Cardiac muscle cell (in vitro differentiated cells and primary cell): ENCODE results near the gene TCAF1. TPM values are rescaled to one million over a fixed set of nuclear protein-coding genes. Genes with fewer than 3 reads are reported as not detected.

ENCODE experiments used
- DNase-seq, 2 donors: peaks; one replicate each; pipeline versions ENCODE4 v3.0.0 to v3.0.0-alpha.2; 2010 to 2017; ENCODE audit warnings: low read depth in 1 of 2, low spot score in 1 of 2
- H3K27ac ChIP-seq: fragments of 200-600 bp; sonication (generic); 2 replicates; pipeline ENCODE4 v1.5.1; 2016
- H3K27me3 ChIP-seq: fragments of 200-600 bp; sonication (generic); 2 replicates; pipeline ENCODE4 v1.6.0; 2016; ENCODE audit warnings: control low read depth
- H3K36me3 ChIP-seq: fragments of 200-600 bp; sonication (generic); 2 replicates; pipeline ENCODE4 v1.5.1; 2016; ENCODE audit warnings: control low read depth
- H3K4me1 ChIP-seq: fragments of 200-600 bp; sonication (generic); 2 replicates; pipeline ENCODE4 v1.8.1; 2017; ENCODE audit warnings: low read depth, mild to moderate bottlenecking, mixed run types
- H3K4me3 ChIP-seq: fragments of 200-600 bp; sonication (generic); 2 replicates; pipeline ENCODE4 v1.5.1; 2016; ENCODE audit warnings: mild to moderate bottlenecking
- H3K9me3 ChIP-seq: fragments of 200-600 bp; sonication (generic); 2 replicates; pipeline ENCODE4 v1.5.1; 2017; ENCODE audit warnings: low read depth, mild to moderate bottlenecking, control low read depth
- polyA plus RNA-seq: library from polyadenylated mRNA; unstranded; fragments of >200 nt; fragmentation: Nextera tagmentation; extraction: Ambion mirVana; gene quantifications from 2 replicates; pipeline ENCODE4 v1.2.1, GENCODE V29; 2016
- total RNA-seq: library from RNA; depleted of rRNA; stranded (reverse); fragments of >200 nt; gene quantifications from 2 replicates; pipeline ENCODE4 v1.2.3, GENCODE V29; 2016
- TF ChIP-seq, protein P1 (sequence below): IDR thresholded peaks from 2 replicates; pipeline ENCODE4 v1.5.1; 2012; ENCODE audit warnings: low read depth, mild to moderate bottlenecking, low read length

Gene TCAF1
- total and polyA plus RNA-seq, 2 experiments from 2014 or later: 58.6 to 82.7 TPM

DNA sequence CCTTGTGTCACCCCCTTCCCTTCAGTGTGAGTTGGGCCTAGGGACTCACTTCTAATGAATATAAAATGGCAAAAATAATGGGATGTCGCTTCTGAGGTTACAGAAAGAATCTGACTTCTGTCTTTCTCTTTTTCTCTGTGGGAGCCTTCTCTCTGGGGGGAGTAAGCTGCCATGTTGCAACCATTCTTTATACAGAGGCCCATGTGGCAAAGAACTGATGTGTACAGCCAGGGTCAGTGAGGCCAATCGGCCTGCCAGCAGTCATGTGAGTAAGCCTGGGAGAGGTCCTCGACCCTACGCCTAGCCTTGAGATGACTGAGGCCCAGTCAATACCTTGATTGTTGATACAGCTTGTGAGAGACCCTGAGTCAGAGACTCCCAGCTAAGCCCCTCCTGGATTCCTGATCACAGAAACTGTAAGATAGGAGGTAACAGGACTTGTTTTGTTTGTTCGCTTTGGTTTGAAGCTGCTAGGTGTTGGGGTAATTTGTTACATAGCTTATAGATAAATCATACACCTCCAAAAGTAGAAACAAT is 1.7 kb downstream of the TCAF1 start:
- H3K4me1 ChIP-seq: peaks cover 28% of the 10 kb centered on the region
- TF ChIP-seq, protein P1, sequence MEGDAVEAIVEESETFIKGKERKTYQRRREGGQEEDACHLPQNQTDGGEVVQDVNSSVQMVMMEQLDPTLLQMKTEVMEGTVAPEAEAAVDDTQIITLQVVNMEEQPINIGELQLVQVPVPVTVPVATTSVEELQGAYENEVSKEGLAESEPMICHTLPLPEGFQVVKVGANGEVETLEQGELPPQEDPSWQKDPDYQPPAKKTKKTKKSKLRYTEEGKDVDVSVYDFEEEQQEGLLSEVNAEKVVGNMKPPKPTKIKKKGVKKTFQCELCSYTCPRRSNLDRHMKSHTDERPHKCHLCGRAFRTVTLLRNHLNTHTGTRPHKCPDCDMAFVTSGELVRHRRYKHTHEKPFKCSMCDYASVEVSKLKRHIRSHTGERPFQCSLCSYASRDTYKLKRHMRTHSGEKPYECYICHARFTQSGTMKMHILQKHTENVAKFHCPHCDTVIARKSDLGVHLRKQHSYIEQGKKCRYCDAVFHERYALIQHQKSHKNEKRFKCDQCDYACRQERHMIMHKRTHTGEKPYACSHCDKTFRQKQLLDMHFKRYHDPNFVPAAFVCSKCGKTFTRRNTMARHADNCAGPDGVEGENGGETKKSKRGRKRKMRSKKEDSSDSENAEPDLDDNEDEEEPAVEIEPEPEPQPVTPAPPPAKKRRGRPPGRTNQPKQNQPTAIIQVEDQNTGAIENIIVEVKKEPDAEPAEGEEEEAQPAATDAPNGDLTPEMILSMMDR: no peak
- no peak for DNase-seq
- H3K9me3 ChIP-seq: no peaks in the 10 kb centered on the region
- peak overlapping the region; percentile 89 for H3K27ac ChIP-seq
- H3K4me3 ChIP-seq: peak overlapping the region; percentile 64
- H3K27me3 ChIP-seq: no peaks in the 10 kb centered on the region
- H3K36me3 ChIP-seq: no peaks in the 10 kb centered on the region

DNA sequence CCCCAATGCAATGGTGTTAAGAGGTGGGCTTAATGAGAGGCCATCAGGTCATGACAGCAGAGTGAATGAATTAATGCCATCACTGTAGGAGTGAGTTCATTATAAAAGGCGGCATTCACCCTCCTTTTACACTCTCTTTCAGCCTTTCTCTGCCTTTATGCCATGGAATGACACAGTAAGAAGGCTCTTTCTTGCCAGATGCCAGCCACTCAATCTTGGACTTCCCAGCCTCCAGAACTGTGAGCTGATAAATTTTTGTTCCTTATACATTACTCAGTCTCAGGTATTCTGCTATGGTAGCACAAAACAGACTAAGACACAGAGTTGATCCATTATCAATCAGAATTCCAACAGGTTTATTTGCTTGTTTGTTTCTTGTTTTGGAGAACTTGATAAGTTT is 3.2 kb downstream of the TCAF1 start:
- Histone ChIP-seq H3K9me3 (no peaks in the 10 kb centered on the region), H3K36me3 (no peaks in the 10 kb centered on the region), H3K27me3 (no peaks in the 10 kb centered on the region), H3K27ac (no peak overlapping the region), H3K4me1 (peaks cover 17% of the 10 kb centered on the region), H3K4me3 (no peak overlapping the region)
- TF ChIP-seq, protein P1: no peak
- no peak for DNase-seq

GRCh38 chr7:143896667-143897066 is 5.3 kb downstream of the TCAF1 start:
- H3K36me3 ChIP-seq: no peaks in the 10 kb centered on the region
- H3K27ac ChIP-seq: no peak overlapping the region
- TF ChIP-seq, protein P1: no peak
- no peaks in the 10 kb centered on the region for H3K27me3 ChIP-seq
- no peak for DNase-seq
- peaks cover 17% of the 10 kb centered on the region for H3K4me1 ChIP-seq
- no peaks in the 10 kb centered on the region for H3K9me3 ChIP-seq
- no peak overlapping the region for H3K4me3 ChIP-seq

- TF ChIP-seq, protein P1: peak; percentile 43
- no peaks in the 10 kb centered on the region for H3K27me3 ChIP-seq
- H3K4me3 ChIP-seq: no peak overlapping the region
- H3K9me3 ChIP-seq: no peaks in the 10 kb centered on the region
- DNase-seq: peak; percentile 33 to 57
- no peak overlapping the region for H3K27ac ChIP-seq
- no peaks in the 10 kb centered on the region for H3K4me1 ChIP-seq
- no peaks in the 10 kb centered on the region for H3K36me3 ChIP-seq
Measured at GRCh38 chr7:143892527-143893300, 9.3 kb downstream of the TCAF1 start.

GRCh38 chr7:143891457-143891856 is 10.5 kb downstream of the TCAF1 start:
- H3K4me3 ChIP-seq: no peak overlapping the region
- H3K27me3 ChIP-seq: no peaks in the 10 kb centered on the region
- no peak overlapping the region for H3K27ac ChIP-seq

More at GRCh38 chr7:143891457-143891856, 10.5 kb downstream of the TCAF1 start:
- no peaks in the 10 kb centered on the region for H3K36me3 ChIP-seq
- no peaks in the 10 kb centered on the region for H3K4me1 ChIP-seq
- DNase-seq: no peak
- no peaks in the 10 kb centered on the region for H3K9me3 ChIP-seq
- TF ChIP-seq, protein P1: no peak
